ENCODE measurements around the gene SLC7A14.

SLC7A14 gene

GRCh38 chr3:170471149-170471548, 114.7 kb downstream of the SLC7A14 start:
- no peaks in the 10 kb centered on the region for H3K4me1 ChIP-seq (ENCODE audit: low read length)
- no peak overlapping the region for H3K9ac ChIP-seq (ENCODE audit: low read length)
- H2AFZ ChIP-seq (ENCODE audit: low read depth, low read length): no peak overlapping the region
- TF ChIP-seq, protein P1, sequence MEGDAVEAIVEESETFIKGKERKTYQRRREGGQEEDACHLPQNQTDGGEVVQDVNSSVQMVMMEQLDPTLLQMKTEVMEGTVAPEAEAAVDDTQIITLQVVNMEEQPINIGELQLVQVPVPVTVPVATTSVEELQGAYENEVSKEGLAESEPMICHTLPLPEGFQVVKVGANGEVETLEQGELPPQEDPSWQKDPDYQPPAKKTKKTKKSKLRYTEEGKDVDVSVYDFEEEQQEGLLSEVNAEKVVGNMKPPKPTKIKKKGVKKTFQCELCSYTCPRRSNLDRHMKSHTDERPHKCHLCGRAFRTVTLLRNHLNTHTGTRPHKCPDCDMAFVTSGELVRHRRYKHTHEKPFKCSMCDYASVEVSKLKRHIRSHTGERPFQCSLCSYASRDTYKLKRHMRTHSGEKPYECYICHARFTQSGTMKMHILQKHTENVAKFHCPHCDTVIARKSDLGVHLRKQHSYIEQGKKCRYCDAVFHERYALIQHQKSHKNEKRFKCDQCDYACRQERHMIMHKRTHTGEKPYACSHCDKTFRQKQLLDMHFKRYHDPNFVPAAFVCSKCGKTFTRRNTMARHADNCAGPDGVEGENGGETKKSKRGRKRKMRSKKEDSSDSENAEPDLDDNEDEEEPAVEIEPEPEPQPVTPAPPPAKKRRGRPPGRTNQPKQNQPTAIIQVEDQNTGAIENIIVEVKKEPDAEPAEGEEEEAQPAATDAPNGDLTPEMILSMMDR (IDR thresholded peaks at IDR 0.05; ENCODE audit: low read depth, low read length): no peak
- no peak for TF ChIP-seq EZH2phosphoT487 (IDR thresholded peaks at IDR 0.05; ENCODE audit: low read depth)
- no peak overlapping the region for H3K4me2 ChIP-seq (ENCODE audit: low read length)
- no peak overlapping the region for H3K4me3 ChIP-seq (ENCODE audit: low read length)
- no peaks in the 10 kb centered on the region for H3K9me3 ChIP-seq (ENCODE audit: insufficient read depth, low read length)
- H3K27me3 ChIP-seq (ENCODE audit: low read depth, low read length): peaks cover 77% of the 10 kb centered on the region
- H3K36me3 ChIP-seq (replicated peaks; ENCODE audit: low read depth, low read length): no peaks in the 10 kb centered on the region
- 0 out of 2 replicates have a peak, but pooled peaks cover 3% of the 10 kb centered on the region for H4K20me1 ChIP-seq (ENCODE audit: insufficient read depth, low read length)
- no peak overlapping the region for H3K27ac ChIP-seq (ENCODE audit: low read length)
- no peaks in the 10 kb centered on the region for H3K79me2 ChIP-seq (ENCODE audit: low read length)

- H3K79me2 ChIP-seq (ENCODE audit: low read length): no peaks in the 10 kb centered on the region
- H3K9ac ChIP-seq (ENCODE audit: low read length): no peak overlapping the region
- H3K27ac ChIP-seq (ENCODE audit: low read length): no peak overlapping the region
- no peak overlapping the region for H3K4me2 ChIP-seq (ENCODE audit: low read length)
- peaks cover 77% of the 10 kb centered on the region for H3K27me3 ChIP-seq (ENCODE audit: low read depth, low read length)
- H4K20me1 ChIP-seq (ENCODE audit: insufficient read depth, low read length): 0 out of 2 replicates have a peak, but pooled peaks cover 3% of the 10 kb centered on the region
- TF ChIP-seq, protein P1 (IDR thresholded peaks at IDR 0.05; ENCODE audit: low read depth, low read length): no peak
- TF ChIP-seq EZH2phosphoT487 (IDR thresholded peaks at IDR 0.05; ENCODE audit: low read depth): no peak
- H3K9me3 ChIP-seq (ENCODE audit: insufficient read depth, low read length): no peaks in the 10 kb centered on the region
- H3K4me3 ChIP-seq (ENCODE audit: low read length): no peak overlapping the region
- no peak overlapping the region for H2AFZ ChIP-seq (ENCODE audit: low read depth, low read length)
- no peaks in the 10 kb centered on the region for H3K36me3 ChIP-seq (replicated peaks; ENCODE audit: low read depth, low read length)
- no peaks in the 10 kb centered on the region for H3K4me1 ChIP-seq (ENCODE audit: low read length)
Measured at GRCh38 chr3:170470063-170471016, 115.5 kb downstream of the SLC7A14 start.

DNA sequence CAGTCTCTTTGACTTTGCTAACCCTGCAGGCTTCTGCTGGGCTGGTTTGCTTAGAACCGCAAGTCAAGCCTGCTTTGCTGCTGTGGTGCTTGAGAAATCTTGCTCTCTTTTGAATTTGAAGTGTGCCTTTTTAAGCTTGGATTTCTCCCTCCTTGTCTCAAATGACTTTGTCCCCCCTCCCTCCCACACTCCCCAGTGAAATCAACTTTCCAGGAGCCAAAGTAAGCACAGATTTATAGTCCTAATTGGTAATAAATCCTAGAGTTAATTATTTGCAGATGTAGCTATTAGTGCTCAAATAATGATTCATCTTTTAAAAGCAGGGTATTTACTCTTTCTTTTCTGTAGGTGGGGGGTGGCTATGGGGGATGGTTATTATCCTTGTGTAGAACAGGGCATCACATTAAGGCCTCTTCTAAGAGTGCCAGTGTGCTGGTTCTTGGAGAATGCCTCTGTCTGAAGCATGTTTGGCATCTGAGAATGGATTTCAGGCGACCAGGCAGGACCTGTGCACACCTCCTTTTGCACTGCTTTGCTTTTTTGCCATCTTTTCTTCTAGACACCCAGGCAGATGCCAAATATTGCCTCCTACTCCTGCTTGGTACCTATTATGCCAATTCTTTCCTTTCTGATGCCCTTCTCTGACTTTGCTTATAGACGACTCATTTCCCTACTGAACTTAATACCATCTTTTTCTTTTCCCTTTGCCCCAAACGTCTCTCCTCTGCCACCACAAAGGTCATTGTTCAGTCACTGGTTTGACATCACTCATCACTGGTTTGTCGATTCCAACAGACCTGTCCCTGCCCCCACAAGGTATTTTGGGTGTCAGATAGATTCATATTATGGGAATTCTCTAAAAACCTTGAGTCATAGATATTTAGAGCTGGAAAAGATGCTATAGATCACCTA, 116.5 kb downstream of the SLC7A14 start:
- TF ChIP-seq EZH2phosphoT487 (IDR thresholded peaks at IDR 0.05; ENCODE audit: low read depth): no peak
- TF ChIP-seq, protein P1 (IDR thresholded peaks at IDR 0.05; ENCODE audit: low read depth, low read length): no peak

More for the DNA sequence above, 116.5 kb downstream of the SLC7A14 start:
- Histone ChIP-seq H3K27ac (ENCODE audit: low read length) (no peak overlapping the region), H3K4me2 (ENCODE audit: low read length) (no peak overlapping the region), H3K79me2 (ENCODE audit: low read length) (no peaks in the 10 kb centered on the region), H3K4me1 (ENCODE audit: low read length) (no peaks in the 10 kb centered on the region), H3K4me3 (ENCODE audit: low read length) (no peak overlapping the region), H3K9me3 (ENCODE audit: insufficient read depth, low read length) (no peaks in the 10 kb centered on the region), H4K20me1 (ENCODE audit: insufficient read depth, low read length) (0 out of 2 replicates have a peak, but pooled peaks cover 3% of the 10 kb centered on the region), H3K36me3 (replicated peaks; ENCODE audit: low read depth, low read length) (no peaks in the 10 kb centered on the region), H3K27me3 (ENCODE audit: low read depth, low read length) (peaks cover 73% of the 10 kb centered on the region), H3K9ac (ENCODE audit: low read length) (no peak overlapping the region), H2AFZ (ENCODE audit: low read depth, low read length) (no peak overlapping the region)

Data from OCI-LY3 (cell line).